Measurements from ENCODE around the gene PBX1.
A peak's percentile ranks its signal among the peaks of the same experiment; 100 is the strongest.

Gene PBX1

GRCh38 chr1:164790081-164790480 is 231.1 kb downstream of the PBX1 start:
- DNase-seq: no peak

GRCh38 chr1:164792410-164793004 is 233.5 kb downstream of the PBX1 start:
- no peak for DNase-seq

GRCh38 chr1:164794356-164794755 is 235.4 kb downstream of the PBX1 start:
- DNase-seq: peak; percentile 74

- DNase-seq: no peak
These were observed 237.9 kb downstream of the PBX1 start for GRCh38 chr1:164796916-164797315.

GRCh38 chr1:164801246-164801731 is 242.3 kb downstream of the PBX1 start:
- no peak for DNase-seq

- DNase-seq: no peak
These were observed 243.0 kb downstream of the PBX1 start for GRCh38 chr1:164801791-164802502.

GRCh38 chr1:164802529-164803282 is 243.7 kb downstream of the PBX1 start:
- DNase-seq: no peak

GRCh38 chr1:164803366-164803765 is 244.4 kb downstream of the PBX1 start:
- no peak for DNase-seq

- no peak for DNase-seq
These were observed 245.4 kb downstream of the PBX1 start for GRCh38 chr1:164804366-164804765.

- no peak for DNase-seq
These were observed 246.4 kb downstream of the PBX1 start for GRCh38 chr1:164805399-164805798.

GRCh38 chr1:164806531-164806930 is 247.5 kb downstream of the PBX1 start:
- DNase-seq: no peak

- no peak for DNase-seq
These were observed 254.8 kb downstream of the PBX1 start for GRCh38 chr1:164813776-164814175.

GRCh38 chr1:164821648-164822047 is 262.7 kb downstream of the PBX1 start:
- DNase-seq: no peak

- DNase-seq: no peak
These were observed 264.7 kb downstream of the PBX1 start for GRCh38 chr1:164823486-164824279.

- no peak for DNase-seq
These were observed 265.6 kb downstream of the PBX1 start for GRCh38 chr1:164824542-164824941.

- no peak for DNase-seq
These were observed 271.6 kb downstream of the PBX1 start for GRCh38 chr1:164830628-164831027.

GRCh38 chr1:164834641-164835040 is 275.7 kb downstream of the PBX1 start:
- DNase-seq: no peak

- no peak for DNase-seq
These were observed 277.6 kb downstream of the PBX1 start for GRCh38 chr1:164836614-164837018.

GRCh38 chr1:164838786-164839185 is 279.8 kb downstream of the PBX1 start:
- DNase-seq: no peak

- DNase-seq: no peak
These were observed 282.0 kb downstream of the PBX1 start for GRCh38 chr1:164840936-164841335.

- DNase-seq: no peak
These were observed 282.9 kb downstream of the PBX1 start for GRCh38 chr1:164841702-164842465.

GRCh38 chr1:164842870-164843269 is 283.9 kb downstream of the PBX1 start:
- no peak for DNase-seq

Data from amniotic stem cell (primary cell).